Mesenchymal stem cell (in vitro differentiated cells and primary cell): ENCODE results near the gene RNF138. TPM values are rescaled to one million over a fixed set of nuclear protein-coding genes. Genes with fewer than 3 reads are reported as not detected.

ENCODE experiments used
- DNase-seq: peaks from one replicate; pipeline ENCODE4 v3.0.0-alpha.2; 2013
- H2AFZ ChIP-seq: one replicate; pipeline ENCODE4 v1.6.1; 2013; ENCODE audit warnings: low read depth, mild to moderate bottlenecking, control low read depth, inconsistent platforms, low read length, moderate library complexity
- H2AK5ac ChIP-seq: 2 replicates; pipeline ENCODE4 v1.6.1; 2013; ENCODE audit warnings: low read length, moderate library complexity, mild to moderate bottlenecking, inconsistent platforms; ENCODE audit not compliant: severe bottlenecking
- H2BK120ac ChIP-seq: one replicate; pipeline ENCODE4 v1.6.1; 2013; ENCODE audit warnings: low read depth, mild to moderate bottlenecking, inconsistent platforms, low read length, moderate library complexity
- H2BK12ac ChIP-seq, 2 experiments: one replicate each; pipeline ENCODE4 v1.6.1; 2013; ENCODE audit warnings: inconsistent platforms in 2 of 2, low read length in 2 of 2, mild to moderate bottlenecking in 2 of 2, moderate library complexity in 2 of 2, control low read depth in 1 of 2
- H2BK15ac ChIP-seq: one replicate; pipeline ENCODE4 v1.6.1; 2013; ENCODE audit warnings: mild to moderate bottlenecking, low read depth, inconsistent platforms; ENCODE audit not compliant: poor library complexity, severe bottlenecking
- H2BK5ac ChIP-seq: 2 replicates; pipeline ENCODE4 v1.6.1; 2013; ENCODE audit warnings: low read depth, mild to moderate bottlenecking, low read length, control low read depth, inconsistent platforms; ENCODE audit not compliant: poor library complexity, severe bottlenecking
- H3K14ac ChIP-seq, 2 experiments: one replicate each; pipeline ENCODE4 v1.6.1; 2013; ENCODE audit warnings: inconsistent platforms in 2 of 2, low read length in 2 of 2, control low read depth in 1 of 2, mild to moderate bottlenecking in 1 of 2, moderate library complexity in 1 of 2
- H3K18ac ChIP-seq, 2 experiments: one replicate each; pipeline ENCODE4 v1.6.1; 2013; ENCODE audit warnings: inconsistent platforms in 2 of 2, low read length in 2 of 2, control low read depth in 1 of 2, low read depth in 1 of 2, mild to moderate bottlenecking in 1 of 2
- H3K23ac ChIP-seq, 2 experiments: one replicate each; pipeline ENCODE4 v1.6.1; 2013; ENCODE audit warnings: inconsistent platforms in 2 of 2, low read length in 2 of 2, mild to moderate bottlenecking in 2 of 2, moderate library complexity in 2 of 2, control low read depth in 1 of 2
- H3K27ac ChIP-seq: 2 replicates; pipeline ENCODE4 v1.5.1; 2013; ENCODE audit warnings: mild to moderate bottlenecking, moderate library complexity, low read length, control low read depth, inconsistent platforms; ENCODE audit not compliant: poor library complexity, severe bottlenecking
- H3K27me3 ChIP-seq, 2 experiments: 2 replicates each; pipeline versions ENCODE4 v1.6.1 to v1.7.0; 2013; ENCODE audit warnings: low read length in 2 of 2, mild to moderate bottlenecking in 2 of 2, moderate library complexity in 2 of 2, control low read depth in 1 of 2, inconsistent platforms in 1 of 2; ENCODE audit not compliant: control insufficient read depth in 1 of 2, insufficient read depth in 1 of 2
- H3K36me3 ChIP-seq, 2 experiments: 2 replicates each; pipeline versions ENCODE4 v1.6.1 to v1.7.0; 2013; ENCODE audit warnings: low read length in 2 of 2, control low read depth in 1 of 2, inconsistent platforms in 1 of 2, low read depth in 1 of 2, mild to moderate bottlenecking in 1 of 2; ENCODE audit not compliant: insufficient read depth in 2 of 2, control insufficient read depth in 1 of 2
- H3K4ac ChIP-seq, 2 experiments: one replicate each; pipeline ENCODE4 v1.6.1; 2013; ENCODE audit warnings: inconsistent platforms in 2 of 2, low read length in 2 of 2, mild to moderate bottlenecking in 2 of 2, moderate library complexity in 2 of 2, control low read depth in 1 of 2, low read depth in 1 of 2
- H3K4me1 ChIP-seq: 2 replicates; pipeline ENCODE4 v1.6.1; 2013; ENCODE audit warnings: low read depth, low read length, control low read depth; ENCODE audit not compliant: control insufficient read depth, insufficient read depth
- H3K4me2 ChIP-seq: 2 replicates; pipeline ENCODE4 v1.6.1; 2013; ENCODE audit warnings: low read length, mild to moderate bottlenecking, inconsistent platforms; ENCODE audit not compliant: poor library complexity, severe bottlenecking
- H3K4me3 ChIP-seq, 2 experiments: 2 replicates each; pipeline versions ENCODE4 v1.5.1 to v1.7.0; 2013; ENCODE audit warnings: low read length in 2 of 2, mild to moderate bottlenecking in 2 of 2, control low read depth in 1 of 2, low read depth in 1 of 2; ENCODE audit not compliant: insufficient read depth in 1 of 2
- H3K79me1 ChIP-seq: replicated peaks from 2 replicates; pipeline ENCODE4 v1.6.1; 2013; ENCODE audit warnings: mild to moderate bottlenecking, control low read depth, low read length, inconsistent platforms; ENCODE audit not compliant: poor library complexity, severe bottlenecking
- H3K9ac ChIP-seq: 2 replicates; pipeline ENCODE4 v1.7.0; 2013; ENCODE audit warnings: mild to moderate bottlenecking, low read length, moderate library complexity
- H3K9me3 ChIP-seq: 2 replicates; pipeline ENCODE4 v1.7.0; 2013; ENCODE audit warnings: mild to moderate bottlenecking, low read length; ENCODE audit not compliant: control insufficient read depth
- H4K8ac ChIP-seq: one replicate; pipeline ENCODE4 v1.6.1; 2013; ENCODE audit warnings: inconsistent platforms, mild to moderate bottlenecking, low read length, moderate library complexity
- H4K91ac ChIP-seq: one replicate; pipeline ENCODE4 v1.6.1; 2013; ENCODE audit warnings: mild to moderate bottlenecking, low read length, inconsistent platforms
- WGBS: methylation state at CpG from one replicate; pipeline ENCODE4 v1.1.7; 2013; ENCODE audit warnings: mixed read lengths; 5-methylcytosine and 5-hydroxymethylcytosine counted together
- polyA plus RNA-seq, 2 experiments: library from polyadenylated mRNA; stranded (reverse); fragments of 200-250 nt; gene quantifications; one replicate each; pipeline ENCODE4 v1.2.3, GENCODE V29; 2013

Gene RNF138, protein sequence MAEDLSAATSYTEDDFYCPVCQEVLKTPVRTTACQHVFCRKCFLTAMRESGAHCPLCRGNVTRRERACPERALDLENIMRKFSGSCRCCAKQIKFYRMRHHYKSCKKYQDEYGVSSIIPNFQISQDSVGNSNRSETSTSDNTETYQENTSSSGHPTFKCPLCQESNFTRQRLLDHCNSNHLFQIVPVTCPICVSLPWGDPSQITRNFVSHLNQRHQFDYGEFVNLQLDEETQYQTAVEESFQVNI
- 7.4 TPM for polyA plus RNA-seq (2013, experiment 1 of 2)
- 7.6 TPM for polyA plus RNA-seq (2013, experiment 2 of 2)

DNA sequence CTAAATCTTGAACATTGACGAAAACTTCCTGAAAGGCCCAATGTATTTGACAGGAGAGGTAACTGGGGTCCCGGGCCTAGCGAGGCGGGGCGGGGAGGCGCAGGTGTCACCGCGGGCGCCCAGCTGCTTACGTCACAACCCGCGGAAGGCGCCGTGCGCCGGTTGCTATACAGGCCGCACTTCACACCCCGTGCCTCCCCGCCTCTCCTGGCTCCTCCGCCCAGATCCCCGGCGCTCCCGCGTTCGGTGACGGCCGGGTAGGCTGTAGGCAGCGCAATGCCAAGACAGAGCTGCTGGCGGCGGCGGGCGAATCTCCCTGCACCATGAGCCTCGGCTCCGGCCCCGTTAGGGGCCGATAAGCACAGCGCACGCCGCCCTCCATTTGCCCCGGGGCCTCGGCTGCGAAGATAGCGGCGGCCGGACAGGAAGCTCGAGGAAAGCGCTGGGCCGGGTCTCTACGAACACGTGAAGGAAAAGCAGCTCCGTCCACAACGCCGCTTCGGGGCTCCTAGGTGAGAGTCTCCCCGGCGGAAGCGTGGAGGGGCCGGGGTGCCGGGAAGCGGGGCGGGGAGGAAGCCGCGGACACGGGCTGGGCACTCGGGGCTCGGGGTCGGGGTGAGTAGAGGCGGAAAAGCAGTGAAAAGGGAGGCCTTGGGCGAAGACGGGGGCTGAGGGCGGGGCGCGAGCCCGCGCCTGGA lies at the start of gene RNF138:
RNF138 (plus strand) TSS at position 151 of the 698 bp plus-strand sequence. CDS start 903 bp downstream, outside the sequence.
- H3K18ac ChIP-seq, result peak within 1 kb of the TSS; percentile 92 to 96
- peak within 1 kb of the TSS in 1 of 2 experiments; percentile 87 for H3K14ac ChIP-seq
- H2AFZ ChIP-seq, result peak within 1 kb of the TSS; percentile 98
- H3K9ac ChIP-seq, result peak within 1 kb of the TSS; percentile 94
- peaks cover 1% of the 10 kb centered on the region for H3K79me1 ChIP-seq
- peak within 1 kb of the TSS; percentile 75 for H2BK15ac ChIP-seq
- H3K4me1 ChIP-seq, result peaks cover 4% of the 10 kb centered on the region
- no peaks in the 10 kb centered on the region for H3K9me3 ChIP-seq
- 1% methylated on average over 60 of the region's 75 CpGs for WGBS
- no peak within 1 kb of the TSS for H2AK5ac ChIP-seq
- peak within 1 kb of the TSS; percentile 9 for H2BK120ac ChIP-seq
- H3K4ac ChIP-seq, result peak within 1 kb of the TSS; percentile 31 to 97
- H3K27me3 ChIP-seq, result no peaks in the 10 kb centered on the region
- H2BK5ac ChIP-seq, result peak within 1 kb of the TSS; percentile 89
- peak within 1 kb of the TSS in 1 of 2 experiments; percentile 81 for H3K23ac ChIP-seq
- H4K8ac ChIP-seq, result peak within 1 kb of the TSS; percentile 58
- peak within 1 kb of the TSS; percentile 81 for H3K4me2 ChIP-seq
- peak within 1 kb of the TSS; percentile 84 to 99 for H3K4me3 ChIP-seq
- peak within 1 kb of the TSS; percentile 66 to 85 for H2BK12ac ChIP-seq
- H3K36me3 ChIP-seq, result peaks cover 0 to 4% of the 10 kb centered on the region in 2 experiments
- H3K27ac ChIP-seq, result peak within 1 kb of the TSS; percentile 88
- DNase-seq, result peak; percentile 90
- peak within 1 kb of the TSS; percentile 85 for H4K91ac ChIP-seq

DNA sequence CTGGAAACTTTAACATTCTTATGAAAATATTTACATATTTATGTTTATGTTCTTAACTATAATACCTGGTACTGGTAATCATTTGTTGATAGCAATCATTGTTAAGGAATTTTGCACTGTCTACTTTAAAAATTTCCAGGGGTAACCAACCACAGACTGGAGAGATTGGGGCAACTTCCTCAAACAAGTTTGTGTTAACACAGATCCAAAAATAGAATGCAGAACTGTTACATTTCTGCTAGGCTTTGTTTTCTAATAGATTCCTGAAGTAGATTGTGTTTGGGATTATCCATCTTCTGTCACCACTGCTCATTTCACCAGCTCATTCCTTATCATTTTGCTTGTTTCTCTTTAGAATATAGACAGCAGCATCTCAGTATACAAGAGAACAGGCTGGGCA lies 49.3 kb upstream of the RNF138 start:
- Histone ChIP-seq H3K18ac (no peak overlapping the region), H3K27ac (no peak overlapping the region), H3K9ac (no peak overlapping the region), H3K4me3 (no peak overlapping the region), H3K36me3 (no peaks in the 10 kb centered on the region), H3K23ac (no peak overlapping the region), H2BK15ac (no peak overlapping the region), H3K79me1 (no peaks in the 10 kb centered on the region), H3K4ac (no peak overlapping the region), H3K4me2 (no peak overlapping the region), H2BK120ac (no peak overlapping the region), H2BK5ac (no peak overlapping the region), H4K91ac (no peak overlapping the region), H3K27me3 (no peaks in the 10 kb centered on the region), H2AK5ac (no peak overlapping the region), H4K8ac (no peak overlapping the region), H2BK12ac (no peak overlapping the region), H2AFZ (no peak overlapping the region), H3K4me1 (no peaks in the 10 kb centered on the region), H3K9me3 (no peaks in the 10 kb centered on the region), H3K14ac (no peak overlapping the region)
- no peak for DNase-seq

DNA sequence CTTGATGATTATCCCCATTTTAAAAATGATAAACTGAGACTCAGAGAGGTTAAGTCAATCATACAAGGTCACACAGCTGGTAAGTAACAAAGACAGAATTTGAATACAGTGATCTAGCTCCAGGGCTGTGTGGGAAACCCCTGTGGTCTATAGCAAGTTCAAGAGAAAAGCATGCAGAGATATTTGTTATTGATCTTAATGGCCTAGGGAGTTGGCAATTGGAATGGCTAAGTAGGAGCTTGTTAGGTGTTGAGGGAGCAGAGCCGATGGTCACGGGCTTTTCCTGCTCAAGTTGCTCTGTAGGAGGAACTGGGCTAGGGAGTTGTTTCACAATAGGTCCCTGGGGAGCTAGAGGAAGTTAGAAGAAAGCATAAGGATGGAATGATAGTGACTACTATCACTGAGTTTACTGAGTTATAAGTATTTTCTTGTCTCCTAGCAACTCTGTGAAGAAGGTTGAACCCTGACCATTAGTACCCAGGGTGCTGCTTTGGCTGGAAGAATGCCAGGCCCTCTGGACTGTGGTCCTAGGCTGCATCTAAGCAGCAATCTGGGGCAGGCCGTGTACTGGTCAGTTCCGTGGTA lies 43.1 kb upstream of the RNF138 start:
- Histone ChIP-seq H3K18ac (peak overlapping the region in 1 of 2 experiments; percentile 17), H3K27ac (no peak overlapping the region), H3K27me3 (no peaks in the 10 kb centered on the region), H4K8ac (no peak overlapping the region), H3K79me1 (no peaks in the 10 kb centered on the region), H3K9ac (peak overlapping the region; percentile 43), H2BK5ac (no peak overlapping the region), H3K9me3 (no peaks in the 10 kb centered on the region), H3K4me1 (no peaks in the 10 kb centered on the region), H3K4ac (no peak overlapping the region), H2AFZ (no peak overlapping the region), H2BK15ac (no peak overlapping the region), H3K4me2 (no peak overlapping the region), H3K14ac (no peak overlapping the region), H2AK5ac (no peak overlapping the region), H3K4me3 (no peak overlapping the region), H3K23ac (no peak overlapping the region), H2BK120ac (no peak overlapping the region), H2BK12ac (no peak overlapping the region), H3K36me3 (no peaks in the 10 kb centered on the region), H4K91ac (no peak overlapping the region)
- DNase-seq, result peak; percentile 52
- WGBS, result 83% methylated on average over 4 of the region's 4 CpGs
